Neural cell (in vitro differentiated cells): ENCODE data around the gene AKAP9.

Experiments
- EP300 ChIP-seq: fragments of 450-650 bp; conservative IDR thresholded peaks from 2 replicates; pipeline ENCODE4 v1.6.1; 2014; ENCODE audit warnings: antibody characterized with exemption, mild to moderate bottlenecking, moderate library complexity; ENCODE audit not compliant: poor library complexity, severe bottlenecking
- EZH2 ChIP-seq: fragments of 200-600, 300-800 bp; shearing (Covaris generic), sonication (generic); IDR thresholded peaks from 2 replicates; pipeline ENCODE4 v1.6.1; 2014; ENCODE audit warnings: antibody characterized with exemption, low read length, borderline replicate concordance, mild to moderate bottlenecking; ENCODE audit not compliant: insufficient read depth, poor library complexity, severe bottlenecking
- RAD21 ChIP-seq: fragments of 450-650 bp; conservative IDR thresholded peaks from 2 replicates; pipeline ENCODE4 v1.6.1; 2014; ENCODE audit warnings: antibody characterized with exemption, mild to moderate bottlenecking, moderate library complexity
- SMC3 ChIP-seq: fragments of 450-650 bp; conservative IDR thresholded peaks from 2 replicates; pipeline ENCODE4 v1.6.1; 2014; ENCODE audit warnings: antibody characterized with exemption, mild to moderate bottlenecking, moderate library complexity; ENCODE audit not compliant: poor library complexity
- TAF1 ChIP-seq: IDR thresholded peaks from 2 replicates; pipeline ENCODE4 v1.6.1; 2012; ENCODE audit warnings: low read depth
- TF ChIP-seq, protein P1 (sequence below): fragments of 450-650 bp; IDR thresholded peaks from 2 replicates; pipeline ENCODE4 v1.5.1; 2014; ENCODE audit warnings: antibody characterized with exemption, mild to moderate bottlenecking, moderate library complexity; ENCODE audit not compliant: poor library complexity, severe bottlenecking
- TF ChIP-seq, protein P2 (sequence below): IDR thresholded peaks from 2 replicates; pipeline ENCODE4 v1.6.1; 2012; ENCODE audit warnings: borderline replicate concordance

DNA sequence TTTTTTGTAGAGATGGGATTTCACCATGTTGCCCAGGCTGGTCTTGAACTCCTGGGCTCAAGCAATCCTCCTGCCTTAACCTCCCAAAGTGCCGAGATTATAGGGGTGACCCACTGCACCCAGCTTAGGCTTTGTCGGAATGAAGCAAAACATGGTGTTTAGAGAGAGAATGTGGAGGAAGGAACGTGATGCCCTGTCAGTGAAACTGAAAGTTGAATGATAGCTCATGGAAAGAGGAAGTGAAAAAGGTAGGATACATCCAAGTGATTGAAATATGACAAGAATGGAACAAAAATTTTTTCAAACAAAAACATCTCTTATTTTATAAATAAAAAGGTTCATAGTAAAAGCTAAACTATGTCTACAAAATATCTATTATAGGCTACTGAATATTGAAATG, 5.9 kb downstream of the AKAP9 start:
- TF ChIP-seq, protein P1, sequence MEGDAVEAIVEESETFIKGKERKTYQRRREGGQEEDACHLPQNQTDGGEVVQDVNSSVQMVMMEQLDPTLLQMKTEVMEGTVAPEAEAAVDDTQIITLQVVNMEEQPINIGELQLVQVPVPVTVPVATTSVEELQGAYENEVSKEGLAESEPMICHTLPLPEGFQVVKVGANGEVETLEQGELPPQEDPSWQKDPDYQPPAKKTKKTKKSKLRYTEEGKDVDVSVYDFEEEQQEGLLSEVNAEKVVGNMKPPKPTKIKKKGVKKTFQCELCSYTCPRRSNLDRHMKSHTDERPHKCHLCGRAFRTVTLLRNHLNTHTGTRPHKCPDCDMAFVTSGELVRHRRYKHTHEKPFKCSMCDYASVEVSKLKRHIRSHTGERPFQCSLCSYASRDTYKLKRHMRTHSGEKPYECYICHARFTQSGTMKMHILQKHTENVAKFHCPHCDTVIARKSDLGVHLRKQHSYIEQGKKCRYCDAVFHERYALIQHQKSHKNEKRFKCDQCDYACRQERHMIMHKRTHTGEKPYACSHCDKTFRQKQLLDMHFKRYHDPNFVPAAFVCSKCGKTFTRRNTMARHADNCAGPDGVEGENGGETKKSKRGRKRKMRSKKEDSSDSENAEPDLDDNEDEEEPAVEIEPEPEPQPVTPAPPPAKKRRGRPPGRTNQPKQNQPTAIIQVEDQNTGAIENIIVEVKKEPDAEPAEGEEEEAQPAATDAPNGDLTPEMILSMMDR = no peak
- TF ChIP-seq SMC3 = no peak
- TF ChIP-seq, protein P2, sequence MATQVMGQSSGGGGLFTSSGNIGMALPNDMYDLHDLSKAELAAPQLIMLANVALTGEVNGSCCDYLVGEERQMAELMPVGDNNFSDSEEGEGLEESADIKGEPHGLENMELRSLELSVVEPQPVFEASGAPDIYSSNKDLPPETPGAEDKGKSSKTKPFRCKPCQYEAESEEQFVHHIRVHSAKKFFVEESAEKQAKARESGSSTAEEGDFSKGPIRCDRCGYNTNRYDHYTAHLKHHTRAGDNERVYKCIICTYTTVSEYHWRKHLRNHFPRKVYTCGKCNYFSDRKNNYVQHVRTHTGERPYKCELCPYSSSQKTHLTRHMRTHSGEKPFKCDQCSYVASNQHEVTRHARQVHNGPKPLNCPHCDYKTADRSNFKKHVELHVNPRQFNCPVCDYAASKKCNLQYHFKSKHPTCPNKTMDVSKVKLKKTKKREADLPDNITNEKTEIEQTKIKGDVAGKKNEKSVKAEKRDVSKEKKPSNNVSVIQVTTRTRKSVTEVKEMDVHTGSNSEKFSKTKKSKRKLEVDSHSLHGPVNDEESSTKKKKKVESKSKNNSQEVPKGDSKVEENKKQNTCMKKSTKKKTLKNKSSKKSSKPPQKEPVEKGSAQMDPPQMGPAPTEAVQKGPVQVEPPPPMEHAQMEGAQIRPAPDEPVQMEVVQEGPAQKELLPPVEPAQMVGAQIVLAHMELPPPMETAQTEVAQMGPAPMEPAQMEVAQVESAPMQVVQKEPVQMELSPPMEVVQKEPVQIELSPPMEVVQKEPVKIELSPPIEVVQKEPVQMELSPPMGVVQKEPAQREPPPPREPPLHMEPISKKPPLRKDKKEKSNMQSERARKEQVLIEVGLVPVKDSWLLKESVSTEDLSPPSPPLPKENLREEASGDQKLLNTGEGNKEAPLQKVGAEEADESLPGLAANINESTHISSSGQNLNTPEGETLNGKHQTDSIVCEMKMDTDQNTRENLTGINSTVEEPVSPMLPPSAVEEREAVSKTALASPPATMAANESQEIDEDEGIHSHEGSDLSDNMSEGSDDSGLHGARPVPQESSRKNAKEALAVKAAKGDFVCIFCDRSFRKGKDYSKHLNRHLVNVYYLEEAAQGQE = no peak
- no peak for TF ChIP-seq RAD21
- no peak for TF ChIP-seq TAF1
- TF ChIP-seq EZH2 = no peak
- no peak for TF ChIP-seq EP300
